ENCODE results near the gene ZNF791.

DNA sequence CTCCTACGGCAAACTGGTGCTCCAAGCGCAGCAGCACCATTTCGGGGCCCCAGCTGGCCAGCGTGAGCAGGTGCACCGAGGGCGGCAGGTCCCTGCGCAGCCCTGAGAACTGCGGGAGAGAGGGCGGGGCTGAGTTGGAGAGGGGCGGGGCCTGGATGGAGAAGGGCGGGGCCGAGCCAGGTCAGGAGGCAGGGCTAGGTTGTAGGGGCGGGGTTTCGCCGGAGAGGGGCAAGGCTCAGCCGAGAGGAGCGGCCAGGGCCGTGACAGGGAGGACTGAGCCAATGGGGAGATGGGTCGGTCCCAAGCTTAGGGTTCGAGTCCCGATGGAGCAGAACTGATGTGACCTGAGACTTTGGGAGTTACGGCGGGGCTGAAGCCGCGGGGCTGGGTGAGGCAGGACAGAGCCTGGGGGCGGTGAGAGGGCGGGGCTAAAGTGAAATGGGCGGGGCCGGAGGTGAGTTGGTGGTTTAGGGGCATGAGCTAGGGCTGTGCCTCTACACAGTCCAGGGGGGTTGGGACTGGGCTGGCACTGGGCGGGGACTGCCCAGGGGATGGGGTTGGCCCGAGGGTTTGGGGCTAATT is 36.9 kb downstream of the ZNF791 start:
- TF ChIP-seq, protein P1, sequence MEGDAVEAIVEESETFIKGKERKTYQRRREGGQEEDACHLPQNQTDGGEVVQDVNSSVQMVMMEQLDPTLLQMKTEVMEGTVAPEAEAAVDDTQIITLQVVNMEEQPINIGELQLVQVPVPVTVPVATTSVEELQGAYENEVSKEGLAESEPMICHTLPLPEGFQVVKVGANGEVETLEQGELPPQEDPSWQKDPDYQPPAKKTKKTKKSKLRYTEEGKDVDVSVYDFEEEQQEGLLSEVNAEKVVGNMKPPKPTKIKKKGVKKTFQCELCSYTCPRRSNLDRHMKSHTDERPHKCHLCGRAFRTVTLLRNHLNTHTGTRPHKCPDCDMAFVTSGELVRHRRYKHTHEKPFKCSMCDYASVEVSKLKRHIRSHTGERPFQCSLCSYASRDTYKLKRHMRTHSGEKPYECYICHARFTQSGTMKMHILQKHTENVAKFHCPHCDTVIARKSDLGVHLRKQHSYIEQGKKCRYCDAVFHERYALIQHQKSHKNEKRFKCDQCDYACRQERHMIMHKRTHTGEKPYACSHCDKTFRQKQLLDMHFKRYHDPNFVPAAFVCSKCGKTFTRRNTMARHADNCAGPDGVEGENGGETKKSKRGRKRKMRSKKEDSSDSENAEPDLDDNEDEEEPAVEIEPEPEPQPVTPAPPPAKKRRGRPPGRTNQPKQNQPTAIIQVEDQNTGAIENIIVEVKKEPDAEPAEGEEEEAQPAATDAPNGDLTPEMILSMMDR (IDR thresholded peaks at IDR 0.05; ENCODE audit: poor library complexity, severe bottlenecking), result no peak
- TF ChIP-seq SMC3 (conservative IDR thresholded peaks at IDR 0.05; ENCODE audit: poor library complexity) (no peak), EZH2 (IDR thresholded peaks at IDR 0.05; ENCODE audit: borderline replicate concordance, insufficient read depth, low read length, poor library complexity, severe bottlenecking) (no peak), POLR2AphosphoS5 (IDR thresholded peaks at IDR 0.05) (no peak), EP300 (conservative IDR thresholded peaks at IDR 0.05; ENCODE audit: poor library complexity, severe bottlenecking) (no peak), TAF1 (IDR thresholded peaks at IDR 0.05; ENCODE audit: low read depth) (no peak), RAD21 (conservative IDR thresholded peaks at IDR 0.05) (no peak)
- TF ChIP-seq, protein P2, sequence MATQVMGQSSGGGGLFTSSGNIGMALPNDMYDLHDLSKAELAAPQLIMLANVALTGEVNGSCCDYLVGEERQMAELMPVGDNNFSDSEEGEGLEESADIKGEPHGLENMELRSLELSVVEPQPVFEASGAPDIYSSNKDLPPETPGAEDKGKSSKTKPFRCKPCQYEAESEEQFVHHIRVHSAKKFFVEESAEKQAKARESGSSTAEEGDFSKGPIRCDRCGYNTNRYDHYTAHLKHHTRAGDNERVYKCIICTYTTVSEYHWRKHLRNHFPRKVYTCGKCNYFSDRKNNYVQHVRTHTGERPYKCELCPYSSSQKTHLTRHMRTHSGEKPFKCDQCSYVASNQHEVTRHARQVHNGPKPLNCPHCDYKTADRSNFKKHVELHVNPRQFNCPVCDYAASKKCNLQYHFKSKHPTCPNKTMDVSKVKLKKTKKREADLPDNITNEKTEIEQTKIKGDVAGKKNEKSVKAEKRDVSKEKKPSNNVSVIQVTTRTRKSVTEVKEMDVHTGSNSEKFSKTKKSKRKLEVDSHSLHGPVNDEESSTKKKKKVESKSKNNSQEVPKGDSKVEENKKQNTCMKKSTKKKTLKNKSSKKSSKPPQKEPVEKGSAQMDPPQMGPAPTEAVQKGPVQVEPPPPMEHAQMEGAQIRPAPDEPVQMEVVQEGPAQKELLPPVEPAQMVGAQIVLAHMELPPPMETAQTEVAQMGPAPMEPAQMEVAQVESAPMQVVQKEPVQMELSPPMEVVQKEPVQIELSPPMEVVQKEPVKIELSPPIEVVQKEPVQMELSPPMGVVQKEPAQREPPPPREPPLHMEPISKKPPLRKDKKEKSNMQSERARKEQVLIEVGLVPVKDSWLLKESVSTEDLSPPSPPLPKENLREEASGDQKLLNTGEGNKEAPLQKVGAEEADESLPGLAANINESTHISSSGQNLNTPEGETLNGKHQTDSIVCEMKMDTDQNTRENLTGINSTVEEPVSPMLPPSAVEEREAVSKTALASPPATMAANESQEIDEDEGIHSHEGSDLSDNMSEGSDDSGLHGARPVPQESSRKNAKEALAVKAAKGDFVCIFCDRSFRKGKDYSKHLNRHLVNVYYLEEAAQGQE (IDR thresholded peaks at IDR 0.05; ENCODE audit: borderline replicate concordance), result no peak

All from neural cell (in vitro differentiated cells).